NCI-H146 (cell line): Measurements from ENCODE around the gene GTF3C1.
"Not testable (repeated sequence)": the region's sequence is repeated elsewhere in the genome, so short reads cannot be mapped to it uniquely, and the experiment has no call there.

Source experiments
- DNase-seq: peaks from one replicate; lab custom pipeline; 2025; lab: John Stamatoyannopoulos, UW

GTF3C1 gene

GRCh38 chr16:27549746-27550581, at the start of gene GTF3C1, which contains the start of gene KATNIP:
GTF3C1 (minus strand) TSS chr16:27549913; CDS start chr16:27549890, 23 bp downstream.
KATNIP (plus strand) TSS chr16:27550144; CDS start chr16:27550171, 27 bp downstream.
- peak; percentile 100 for DNase-seq

- no peak for DNase-seq
Measured at GRCh38 chr16:27598931-27599565, 49.3 kb upstream of the GTF3C1 start.

GRCh38 chr16:27598220-27598619, 48.5 kb upstream of the GTF3C1 start:
- no peak for DNase-seq

GRCh38 chr16:27597361-27597760, 47.6 kb upstream of the GTF3C1 start:
- DNase-seq, result no peak

- no peak for DNase-seq
Measured at GRCh38 chr16:27596411-27596810, 46.7 kb upstream of the GTF3C1 start.

- DNase-seq, result no peak
Measured at GRCh38 chr16:27595993-27596392, 46.3 kb upstream of the GTF3C1 start.

GRCh38 chr16:27595475-27595874, 45.8 kb upstream of the GTF3C1 start:
- DNase-seq, result peak; percentile 16

GRCh38 chr16:27591837-27592236, 42.1 kb upstream of the GTF3C1 start:
- DNase-seq, result no peak

GRCh38 chr16:27588057-27588456, 38.3 kb upstream of the GTF3C1 start:
- DNase-seq, result no peak

- no peak for DNase-seq
Measured at GRCh38 chr16:27586711-27587110, 37.0 kb upstream of the GTF3C1 start.

GRCh38 chr16:27585200-27585599, 35.5 kb upstream of the GTF3C1 start:
- DNase-seq, result no peak

GRCh38 chr16:27583634-27584033, 33.9 kb upstream of the GTF3C1 start:
- no peak for DNase-seq

GRCh38 chr16:27582883-27583282, 33.2 kb upstream of the GTF3C1 start:
- DNase-seq, result no peak

- DNase-seq, result no peak
Measured at GRCh38 chr16:27579087-27579980, 29.6 kb upstream of the GTF3C1 start.

- DNase-seq, result no peak
Measured at GRCh38 chr16:27576729-27577128, 27.0 kb upstream of the GTF3C1 start.

GRCh38 chr16:27572711-27573110, 23.0 kb upstream of the GTF3C1 start:
- DNase-seq, result no peak

GRCh38 chr16:27571433-27572326, 22.0 kb upstream of the GTF3C1 start:
- DNase-seq, result no peak

GRCh38 chr16:27570986-27571385, 21.3 kb upstream of the GTF3C1 start:
- not testable (repeated sequence) for DNase-seq

- no peak for DNase-seq
Measured at GRCh38 chr16:27568077-27568476, 18.4 kb upstream of the GTF3C1 start.

GRCh38 chr16:27566417-27566816, 16.7 kb upstream of the GTF3C1 start:
- DNase-seq, result no peak

- DNase-seq, result no peak
Measured at GRCh38 chr16:27564224-27564623, 14.5 kb upstream of the GTF3C1 start.
